ENCODE data around the gene TTI1. TPM values are rescaled to one million over a fixed set of nuclear protein-coding genes. Genes with fewer than 3 reads are reported as not detected.

TTI1 gene
- total and polyA plus RNA-seq, 2 of the 13 experiments (the other 11 are each of a cell fraction or from before 2014, with no cell fraction given) = 22.9 to 39.8 TPM

DNA sequence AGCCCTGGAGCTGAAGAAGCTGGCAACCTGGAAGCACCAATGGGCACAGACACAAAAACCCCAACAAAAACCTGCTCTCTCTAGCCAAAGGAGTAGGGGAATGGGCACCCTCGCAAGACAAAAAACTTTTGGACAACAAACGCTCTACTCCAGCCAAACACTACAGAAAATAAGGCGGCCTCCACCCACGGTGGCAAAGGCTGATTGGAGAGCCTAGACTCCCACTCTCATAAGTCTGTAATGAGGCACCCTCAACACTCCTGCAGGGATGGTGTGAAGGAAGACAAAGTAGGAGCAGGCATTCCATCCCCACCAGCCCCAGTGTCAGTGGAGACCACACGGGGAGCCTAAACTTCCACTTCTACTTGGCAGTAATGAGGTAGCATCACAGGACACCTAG is 8.8 kb downstream of the TTI1 start:
- DNase-seq (ENCODE audit: low spot score) (no peak), ATAC-seq (no peak), FAIRE-seq (no peak)
- Histone ChIP-seq H3K36me3 (replicated peaks in 1 of 2; ENCODE audit: control insufficient read depth in 1 of 2, insufficient read depth in 2 of 2, low read length in 2 of 2) (peaks cover 4 to 24% of the 10 kb centered on the region in 2 experiments; a peak in 4 of 5 replicates), H3K79me2 (ENCODE audit: insufficient read depth, low read length) (peaks cover 96% of the 10 kb centered on the region), H3K4me2 (ENCODE audit: low read depth, low read length) (no peak overlapping the region), H3K9me3 (ENCODE audit: low read length) (no peaks in the 10 kb centered on the region; the same call in 1 of the 2 replicates), H2AFZ (ENCODE audit: low read length) (no peak overlapping the region), H3K27ac (ENCODE audit: extremely low read length, insufficient read depth, low read length) (no peak overlapping the region), H4K20me1 (ENCODE audit: insufficient read depth, low read length) (peaks cover 3% of the 10 kb centered on the region; the same call in 1 of the 2 replicates), H3K27me3 (ENCODE audit: control insufficient read depth in 1 of 2, insufficient read depth in 2 of 2, low read length in 2 of 2) (no peaks in the 10 kb centered on the region), H3K4me3 (replicated peaks in 1 of 3; ENCODE audit: insufficient read depth in 1 of 3, low read depth in 2 of 3, low read length in 3 of 3) (no peak overlapping the region), H3K4me1 (ENCODE audit: insufficient read depth, low read length) (peaks cover 57% of the 10 kb centered on the region), H3K9ac (ENCODE audit: insufficient read depth, low read depth, low read length) (no peak overlapping the region)
- BruUV-seq (replicated peaks) = no TSS peak
- in situ Hi-C loops (cut with HindIII; ENCODE audit: extremely low pct_ligation_motif_present, low pct_unique_long_range_greater_than_20kb) (no loop called here), intact Hi-C loops (cut with micrococcal nuclease; ENCODE audit: unreplicated experiment) (no loop called here)
- TF ChIP-seq DBP (CRISPR knock-in tag; IDR thresholded peaks at IDR 0.05; ENCODE audit: not compliant biosample characterization) = no peak
- TF ChIP-seq HIVEP1 (CRISPR knock-in tag; IDR thresholded peaks at IDR 0.05) = peak; percentile 20; the same call in 1 of the 2 replicates
- ChIA-PET CTCF (ENCODE audit: low intra/inter-chr PET ratio, low total read pairs) (no interaction called here), POLR2A (interaction anchor here (2.5 kb wide), 1 partner anchor 8 kb away, joined by 23 read pairs; the partner anchor contains the start of genes RPRD1B and TTI1)
- WGBS (ENCODE audit: low lambda C conversion rate) = 75% methylated on average over 5 of the region's 5 CpGs

- DNase-seq (ENCODE audit: low spot score) = peak; percentile 43
- TF ChIP-seq PBX2 (CRISPR knock-in tag; IDR thresholded peaks at IDR 0.05) (no peak), ZSCAN9 (CRISPR knock-in tag; IDR thresholded peaks at IDR 0.05; ENCODE audit: borderline replicate concordance) (0 out of 2 replicates have a peak, but pooled peaks have one; percentile 30), FOXM1 (CRISPR knock-in tag; IDR thresholded peaks at IDR 0.05) (no peak), ZNF703 (CRISPR knock-in tag; IDR thresholded peaks at IDR 0.05; ENCODE audit: borderline replicate concordance) (no peak), PREB (CRISPR knock-in tag; IDR thresholded peaks at IDR 0.05) (no peak), RARA (CRISPR knock-in tag; IDR thresholded peaks at IDR 0.05) (no peak), POLR2A (IDR thresholded peaks at IDR 0.05; ENCODE audit: insufficient read depth in 1 of 2, low read depth in 2 of 2, low read length in 2 of 2) (no peak), JARID2 (CRISPR knock-in tag; IDR thresholded peaks at IDR 0.05; ENCODE audit: insufficient replicate concordance) (no peak), ZNF546 (CRISPR knock-in tag; conservative IDR thresholded peaks at IDR 0.05) (no peak)
- TF ChIP-seq, protein P1, sequence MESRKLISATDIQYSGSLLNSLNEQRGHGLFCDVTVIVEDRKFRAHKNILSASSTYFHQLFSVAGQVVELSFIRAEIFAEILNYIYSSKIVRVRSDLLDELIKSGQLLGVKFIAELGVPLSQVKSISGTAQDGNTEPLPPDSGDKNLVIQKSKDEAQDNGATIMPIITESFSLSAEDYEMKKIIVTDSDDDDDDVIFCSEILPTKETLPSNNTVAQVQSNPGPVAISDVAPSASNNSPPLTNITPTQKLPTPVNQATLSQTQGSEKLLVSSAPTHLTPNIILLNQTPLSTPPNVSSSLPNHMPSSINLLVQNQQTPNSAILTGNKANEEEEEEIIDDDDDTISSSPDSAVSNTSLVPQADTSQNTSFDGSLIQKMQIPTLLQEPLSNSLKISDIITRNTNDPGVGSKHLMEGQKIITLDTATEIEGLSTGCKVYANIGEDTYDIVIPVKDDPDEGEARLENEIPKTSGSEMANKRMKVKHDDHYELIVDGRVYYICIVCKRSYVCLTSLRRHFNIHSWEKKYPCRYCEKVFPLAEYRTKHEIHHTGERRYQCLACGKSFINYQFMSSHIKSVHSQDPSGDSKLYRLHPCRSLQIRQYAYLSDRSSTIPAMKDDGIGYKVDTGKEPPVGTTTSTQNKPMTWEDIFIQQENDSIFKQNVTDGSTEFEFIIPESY (CRISPR knock-in tag; IDR thresholded peaks at IDR 0.05) = no peak
Measured at GRCh38 chr20:38023181-38024001, 9.9 kb downstream of the TTI1 start.

More at GRCh38 chr20:38023181-38024001, 9.9 kb downstream of the TTI1 start:
- peak overlapping the region; percentile 15 for H3K27ac ChIP-seq (ENCODE audit: extremely low read length, insufficient read depth, low read length)
- H3K79me2 ChIP-seq (ENCODE audit: insufficient read depth, low read length) = peaks cover 95% of the 10 kb centered on the region
- ATAC-seq = peak; percentile 82
- TSS peak; percentile 31 for BruUV-seq (replicated peaks)
- H3K36me3 ChIP-seq (replicated peaks in 1 of 2; ENCODE audit: control insufficient read depth in 1 of 2, insufficient read depth in 2 of 2, low read length in 2 of 2) = peaks cover 7 to 30% of the 10 kb centered on the region in 2 experiments
- peaks cover 6% of the 10 kb centered on the region for H3K9me3 ChIP-seq (ENCODE audit: low read length)
- H4K20me1 ChIP-seq (ENCODE audit: insufficient read depth, low read length) = 0 out of 2 replicates have a peak, but pooled peaks cover 3% of the 10 kb centered on the region
- ChIA-PET CTCF (ENCODE audit: low intra/inter-chr PET ratio, low total read pairs) (no interaction called here), POLR2A (interaction anchor here (2.5 kb wide), 1 partner anchor 10 kb away, joined by 23 read pairs; the partner anchor contains the start of genes RPRD1B and TTI1)
- H3K4me1 ChIP-seq (ENCODE audit: insufficient read depth, low read length) = peaks cover 48% of the 10 kb centered on the region
- 71% methylated on average over 5 of the region's 5 CpGs for WGBS (ENCODE audit: low lambda C conversion rate)
- no peak overlapping the region for H2AFZ ChIP-seq (ENCODE audit: low read length)
- no peaks in the 10 kb centered on the region for H3K27me3 ChIP-seq (ENCODE audit: control insufficient read depth in 1 of 2, insufficient read depth in 2 of 2, low read length in 2 of 2)
- FAIRE-seq = peak; percentile 32
- no peak overlapping the region for H3K9ac ChIP-seq (ENCODE audit: insufficient read depth, low read depth, low read length)
- no peak overlapping the region for H3K4me3 ChIP-seq (replicated peaks in 1 of 3; ENCODE audit: insufficient read depth in 1 of 3, low read depth in 2 of 3, low read length in 3 of 3)
- intact Hi-C loops (cut with micrococcal nuclease; ENCODE audit: unreplicated experiment) = no loop called here
- in situ Hi-C loops (cut with HindIII; ENCODE audit: extremely low pct_ligation_motif_present, low pct_unique_long_range_greater_than_20kb) = no loop called here
- H3K4me2 ChIP-seq (ENCODE audit: low read depth, low read length) = peak overlapping the region; percentile 29; the same call in 1 of the 2 replicates

All from HepG2 (cell line).